Ovary (tissue), 3 donors: Measurements from ENCODE around the gene NQO1.

Experiments used
- CTCF ChIP-seq, 3 donors: fragments of 450-650 bp in 2 of 3; fragments of 200-600 bp in 1 of 3; IDR thresholded peaks; one replicate each; pipeline versions ENCODE4 v1.5.1 to v1.8.0; 2016 to 2022; ENCODE audit warnings: antibody characterized with exemption in 3 of 3, mild to moderate bottlenecking in 1 of 3
- EP300 ChIP-seq: sonication (generic); formaldehyde crosslinking; IDR thresholded peaks from one replicate; pipeline ENCODE4 v1.6.1; 2017; ENCODE audit warnings: antibody characterized with exemption
- donor health status: DM: no; HTN: no; CAD: no.

DNA sequence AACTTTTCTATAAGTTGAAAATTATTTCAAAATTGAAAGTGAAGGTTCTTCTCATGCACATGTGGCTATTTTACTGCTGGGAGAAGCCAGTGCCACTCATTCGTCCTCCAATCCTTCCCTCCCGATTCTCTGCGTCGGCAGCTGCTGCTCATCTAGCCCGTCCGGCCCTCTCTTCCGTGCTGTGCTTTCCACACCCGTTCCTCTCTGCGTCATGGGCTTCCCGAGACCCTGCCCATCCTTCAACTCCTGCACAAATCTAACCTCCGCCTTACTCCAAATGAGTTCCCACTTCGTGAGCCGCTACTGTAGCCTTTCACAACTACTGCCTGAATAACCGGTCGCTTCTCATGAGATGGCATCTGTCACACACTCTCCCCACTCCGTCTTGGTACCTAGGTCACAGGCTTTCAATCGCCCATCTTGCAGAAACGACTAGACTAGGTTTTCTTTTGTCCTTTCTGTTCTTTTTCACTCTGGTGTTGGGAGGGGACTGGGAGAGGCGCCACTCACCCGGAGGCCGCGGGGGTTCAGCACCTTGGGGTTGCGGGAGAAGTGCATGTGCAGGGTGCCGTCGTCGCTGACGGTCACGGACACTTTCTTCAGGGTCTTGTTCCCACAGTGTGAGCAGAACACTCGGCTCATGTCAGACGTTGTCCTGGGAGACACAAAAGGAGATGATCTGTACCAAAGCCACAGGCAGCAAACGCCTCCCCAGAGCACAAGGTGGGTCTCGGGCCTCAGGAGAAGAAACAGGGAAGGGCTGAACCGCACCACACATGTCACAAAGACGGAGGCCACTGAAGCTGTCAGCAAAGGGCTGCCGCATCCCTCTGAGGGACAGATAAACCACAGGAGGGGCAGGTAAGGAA is 18.2 kb upstream of the NQO1 start:
- TF ChIP-seq EP300 (no peak), CTCF (IDR thresholded peaks at IDR 0.05) (no peak)
